HG02970 (cell line): ENCODE data around the gene DOCK9.
"Not testable (repeated sequence)": the region's sequence is repeated elsewhere in the genome, so short reads cannot be mapped to it uniquely, and the experiment has no call there.

Experiments used
- ATAC-seq: cut with Tn5 transposase; IDR thresholded peaks from one replicate; pipeline ENCODE4 v1.9.1; 2021; ENCODE audit warnings: mild to moderate bottlenecking, moderate library complexity, moderate number of reproducible peaks; ENCODE audit not compliant: unreplicated experiment, low FRiP score

DOCK9 gene

DNA sequence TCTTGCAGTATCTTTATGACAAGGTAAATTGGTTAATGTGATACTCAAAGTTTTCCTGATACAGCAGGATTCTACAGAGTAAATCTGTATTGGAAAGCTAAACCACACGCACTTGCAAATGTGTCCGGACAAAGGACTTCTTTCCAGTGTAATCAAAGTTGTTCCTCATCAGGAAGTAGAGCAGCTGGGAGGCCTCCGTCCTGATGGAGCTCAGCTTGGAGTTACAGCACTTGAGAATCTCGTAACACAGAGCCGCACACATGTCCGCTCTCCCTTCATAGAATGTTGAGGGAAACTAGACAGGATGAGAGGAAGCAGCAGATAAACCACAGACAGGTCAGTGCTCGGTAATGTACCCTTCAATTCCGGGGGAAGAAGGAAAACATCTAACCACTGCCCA is 146.6 kb downstream of the DOCK9 start:
- no peak for ATAC-seq

- ATAC-seq, result no peak
These were observed 148.3 kb downstream of the DOCK9 start for GRCh38 chr13:98829541-98829940.

- ATAC-seq, result no peak
These were observed 149.2 kb downstream of the DOCK9 start for GRCh38 chr13:98828614-98829013.

GRCh38 chr13:98827449-98827848 is 150.4 kb downstream of the DOCK9 start:
- ATAC-seq, result no peak

- ATAC-seq, result no peak
These were observed 151.7 kb downstream of the DOCK9 start for GRCh38 chr13:98826146-98826545.

- ATAC-seq, result no peak
These were observed 152.2 kb downstream of the DOCK9 start for GRCh38 chr13:98825659-98826058.

DNA sequence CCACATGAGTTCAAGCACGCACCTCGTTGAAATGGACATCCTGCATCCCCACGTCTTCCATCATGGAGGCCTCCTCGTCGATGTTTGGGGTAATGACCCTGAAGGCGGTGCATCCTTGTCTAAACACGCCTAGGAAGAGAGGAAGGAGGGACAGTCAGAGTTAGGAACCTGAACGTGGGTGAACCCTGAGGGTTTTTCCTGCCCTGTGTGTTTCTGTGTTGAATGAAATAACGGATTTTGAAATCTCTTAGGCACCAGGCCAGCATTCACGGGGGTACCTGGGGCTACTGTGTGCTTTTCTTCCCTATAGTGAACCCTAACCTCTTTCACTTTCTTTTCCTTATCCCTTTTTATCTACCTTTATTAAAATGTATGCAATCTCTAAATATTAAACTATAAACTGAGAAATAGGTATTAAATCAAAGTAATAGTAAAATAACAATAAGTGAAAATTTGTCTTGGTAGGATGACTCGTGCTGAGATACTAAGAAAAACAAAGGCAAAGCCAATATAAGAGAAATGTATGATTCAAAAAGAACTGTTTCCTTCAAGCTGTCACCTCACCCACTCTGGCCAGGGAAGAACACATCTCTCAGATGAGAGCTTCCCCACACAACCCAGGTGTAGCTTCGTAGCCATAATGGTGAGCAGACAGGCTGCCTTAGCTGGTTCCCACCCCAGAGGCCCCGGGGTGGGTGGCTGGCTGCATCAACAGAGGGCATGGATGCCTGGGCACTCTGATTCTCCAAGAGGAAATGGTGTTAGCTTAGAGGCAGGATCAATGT is 153.3 kb downstream of the DOCK9 start:
- ATAC-seq, result no peak

DNA sequence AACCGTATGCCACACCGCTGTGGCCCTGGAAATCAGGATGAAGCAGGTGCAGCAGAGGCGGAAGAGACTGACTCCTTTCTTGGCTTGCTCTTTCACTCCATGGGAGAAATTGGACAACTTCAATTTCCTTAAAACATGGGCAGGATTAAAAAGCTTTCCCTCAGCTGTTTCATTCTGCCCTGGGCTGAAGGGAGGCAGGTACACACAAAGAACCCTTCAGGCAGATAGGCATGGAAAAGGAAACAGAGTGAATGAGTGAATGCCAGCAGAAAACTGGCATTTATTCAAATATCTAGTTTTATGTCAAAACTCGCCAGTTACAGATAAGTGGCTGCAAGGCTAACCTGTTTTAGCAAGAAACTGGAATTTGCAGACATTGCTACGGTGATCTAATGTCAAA is 154.4 kb downstream of the DOCK9 start:
- ATAC-seq, result no peak

DNA sequence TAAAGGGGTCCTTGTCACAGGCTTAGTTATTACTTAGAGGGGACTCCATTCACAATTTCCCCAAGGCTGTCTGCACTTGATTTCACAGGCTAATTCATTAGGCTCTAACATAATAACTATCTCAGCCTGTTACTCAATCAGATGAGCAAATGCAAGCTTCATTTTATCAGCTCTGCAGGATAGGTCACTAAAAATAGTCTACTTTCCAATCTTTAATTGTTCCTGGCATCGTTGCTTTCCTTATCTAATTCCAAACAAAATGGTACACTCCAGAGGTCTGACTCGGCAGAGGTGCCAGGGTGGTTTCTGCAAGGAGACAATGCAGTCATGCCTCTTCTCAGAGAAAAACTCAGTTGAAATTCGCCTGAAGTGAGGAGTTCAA is 155.6 kb downstream of the DOCK9 start:
- ATAC-seq, result no peak

DNA sequence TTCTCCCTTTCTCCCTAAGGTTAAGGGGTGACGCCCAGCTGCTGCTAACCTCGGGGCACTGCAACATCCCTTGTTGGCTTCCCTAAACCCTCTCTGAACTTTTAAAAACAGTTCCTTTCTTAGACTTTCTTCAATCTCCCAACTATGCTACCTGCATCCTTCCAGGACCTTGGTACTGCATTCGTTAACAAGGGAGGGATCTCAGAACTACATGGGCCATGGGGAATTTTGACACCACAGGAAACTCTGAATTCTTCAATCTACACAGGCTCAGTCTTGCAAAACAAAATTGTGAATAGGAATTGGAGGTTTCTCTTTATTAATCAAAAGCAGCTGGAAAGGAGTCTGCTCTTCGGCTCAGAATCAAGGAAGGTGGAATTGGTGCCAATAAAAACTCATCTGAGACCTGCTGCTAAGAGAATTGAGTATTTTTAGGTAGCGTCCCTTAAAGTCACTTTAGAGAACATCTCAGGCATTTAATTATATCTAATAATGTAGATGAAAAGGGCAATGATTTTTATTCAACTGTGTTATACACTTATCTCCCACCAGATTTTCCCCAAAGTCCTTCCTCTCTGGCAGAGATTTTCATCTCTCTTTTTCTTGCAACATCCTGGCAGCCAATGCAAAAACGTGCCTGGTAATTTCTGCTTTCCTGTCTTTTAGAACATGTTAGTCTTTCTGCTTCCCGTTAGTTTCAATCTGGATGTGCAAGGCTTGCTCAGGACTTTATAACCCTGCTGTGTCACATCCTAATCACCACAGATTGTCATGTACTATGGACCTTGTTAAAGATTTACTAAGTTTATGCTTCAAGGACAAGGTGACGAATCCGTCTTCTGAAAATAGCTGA is 156.3 kb downstream of the DOCK9 start:
- no peak for ATAC-seq

GRCh38 chr13:98820744-98821371 is 157.0 kb downstream of the DOCK9 start:
- ATAC-seq, result no peak

DNA sequence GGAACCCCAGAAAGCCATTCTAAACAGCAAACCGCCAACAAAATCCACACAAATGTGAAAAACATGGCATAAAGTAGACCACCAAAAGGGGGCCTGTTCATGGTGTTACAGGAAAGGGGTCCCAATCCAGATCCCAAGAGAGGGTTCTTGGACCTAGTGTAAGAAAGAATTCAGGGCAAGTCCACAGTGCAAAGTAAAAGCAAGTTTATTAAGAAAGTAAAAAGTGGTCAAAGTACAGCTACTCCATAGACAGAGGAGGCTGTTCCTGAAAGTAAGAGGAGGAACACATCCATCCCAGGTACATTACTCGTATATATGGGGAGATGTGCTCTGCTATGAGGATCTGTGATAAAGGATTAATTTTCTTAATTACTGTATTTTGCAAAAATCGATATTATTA is 157.6 kb downstream of the DOCK9 start:
- ATAC-seq, result no peak

DNA sequence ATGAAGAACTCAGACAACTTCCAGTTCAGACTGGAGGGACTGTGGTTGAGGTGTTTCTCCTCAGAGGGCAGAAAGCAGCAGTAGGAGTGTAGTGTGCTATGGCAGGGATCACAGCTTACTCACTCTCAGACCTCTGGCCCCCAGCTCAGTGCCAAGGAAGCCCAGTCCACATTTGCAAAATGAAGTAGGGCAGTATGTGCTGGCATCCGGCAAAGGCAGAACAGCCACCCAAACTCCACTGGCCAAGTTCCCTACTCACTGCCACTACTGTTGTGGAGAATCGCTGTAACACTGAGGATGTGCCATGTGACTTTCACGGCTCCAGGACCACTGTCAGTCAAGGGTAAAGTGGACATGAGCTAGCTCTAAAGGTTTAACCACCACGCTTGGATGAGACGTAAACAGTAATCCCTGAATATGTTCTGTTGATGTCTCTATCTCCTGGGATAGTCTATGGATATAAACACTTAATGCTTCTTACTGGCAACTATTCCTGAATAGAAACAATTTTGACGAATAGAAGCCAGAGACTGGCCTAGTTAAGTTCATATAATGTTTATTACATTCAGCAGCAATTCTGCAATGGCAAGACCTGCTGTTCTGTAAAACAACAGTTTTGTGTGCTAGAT is 158.4 kb downstream of the DOCK9 start:
- no peak for ATAC-seq

GRCh38 chr13:98816406-98816805 is 161.5 kb downstream of the DOCK9 start:
- ATAC-seq, result no peak

- ATAC-seq, result no peak
These were observed 163.9 kb downstream of the DOCK9 start for GRCh38 chr13:98813993-98814392.

- not testable (repeated sequence) for ATAC-seq
These were observed 165.6 kb downstream of the DOCK9 start for GRCh38 chr13:98812186-98812790.

GRCh38 chr13:98810746-98811145 is 167.1 kb downstream of the DOCK9 start:
- ATAC-seq, result no peak

DNA sequence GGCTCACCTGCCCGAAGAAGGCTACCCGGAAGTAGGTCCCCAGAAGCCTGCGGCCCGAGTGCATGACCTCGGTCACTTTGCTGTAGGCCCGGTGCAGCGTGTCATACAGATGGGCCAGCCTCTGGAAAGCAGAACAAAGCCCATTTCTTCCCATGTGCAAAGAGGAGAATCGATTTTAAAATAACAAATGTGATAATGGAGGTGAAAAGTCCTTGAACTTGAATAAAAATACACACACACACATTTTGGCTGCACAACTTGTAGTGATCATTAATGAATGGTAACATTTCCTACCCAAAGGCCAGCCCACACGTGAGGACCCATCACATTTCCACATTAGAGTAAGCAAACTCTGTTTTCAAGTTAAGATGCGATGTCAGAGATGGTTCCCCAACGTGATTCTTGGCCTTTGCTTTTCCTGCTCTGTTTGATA is 168.5 kb downstream of the DOCK9 start:
- ATAC-seq, result no peak

DNA sequence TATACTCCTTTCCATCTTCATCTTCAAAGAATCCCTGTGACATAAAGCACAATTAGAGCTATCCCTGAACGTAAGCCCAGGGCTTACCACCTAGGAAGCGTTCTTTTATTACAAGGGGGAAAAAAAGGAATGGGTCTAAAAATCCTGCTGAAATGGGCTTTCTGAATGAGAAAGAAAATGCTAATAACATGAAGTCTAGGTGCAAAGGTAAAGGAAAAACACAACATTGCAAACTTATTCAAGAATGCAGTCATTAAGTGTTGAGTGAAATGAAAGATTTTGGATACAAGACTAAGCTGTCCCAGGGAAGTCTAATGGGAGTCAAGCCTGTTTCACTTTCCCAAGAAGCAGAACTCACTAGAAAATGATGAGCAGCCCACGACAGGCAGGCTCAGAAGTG is 170.1 kb downstream of the DOCK9 start:
- no peak for ATAC-seq

GRCh38 chr13:98804336-98804855 is 173.5 kb downstream of the DOCK9 start:
- no peak for ATAC-seq
